IPS-11a (cell line): ENCODE results near the gene AQP4.

Source experiments
- H3K4me3 ChIP-seq: one replicate; pipeline ENCODE4 v1.5.1; 2013; ENCODE audit warnings: low read depth, low read length, control low read depth

The AQP4 gene

DNA sequence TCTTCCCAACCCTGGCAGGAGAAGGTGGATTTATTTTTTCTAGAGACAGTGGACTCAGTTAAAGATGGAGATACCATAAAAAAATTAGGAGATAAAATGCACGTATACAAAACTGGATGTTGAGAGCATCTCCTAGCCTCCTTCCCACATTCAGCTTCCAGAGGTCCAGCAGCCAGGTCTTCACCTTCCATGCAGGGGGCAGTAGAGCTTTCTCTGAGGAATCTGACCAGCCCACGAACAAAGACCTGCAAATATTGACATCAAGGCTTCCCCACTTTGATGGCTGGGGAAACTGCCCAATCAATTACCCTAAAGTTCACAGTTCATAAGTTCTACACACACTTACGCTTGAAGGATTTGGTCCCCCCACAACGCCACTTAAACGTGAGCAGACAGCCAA is 24.5 kb downstream of the AQP4 start:
- H3K4me3 ChIP-seq: no peak overlapping the region

DNA sequence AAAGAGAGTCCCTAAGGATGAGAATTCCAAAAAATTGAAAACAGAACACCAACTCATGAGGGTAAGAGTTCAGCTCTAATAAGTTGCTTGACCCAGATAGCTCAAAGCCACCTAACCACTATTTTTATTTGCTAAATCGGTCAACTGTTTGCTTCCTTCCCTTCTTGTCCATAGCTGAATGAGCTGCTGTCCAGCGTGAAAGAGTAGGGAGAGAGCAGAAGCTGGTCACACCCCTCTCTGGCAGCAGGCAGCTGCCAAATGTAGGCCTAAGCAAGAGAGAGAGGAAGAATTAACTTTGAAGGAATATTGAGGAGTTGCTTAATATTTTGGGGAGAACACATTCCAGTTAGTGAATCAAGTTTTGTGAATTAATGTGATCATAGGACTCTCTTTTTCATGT is 25.9 kb downstream of the AQP4 start:
- H3K4me3 ChIP-seq: no peak overlapping the region

DNA sequence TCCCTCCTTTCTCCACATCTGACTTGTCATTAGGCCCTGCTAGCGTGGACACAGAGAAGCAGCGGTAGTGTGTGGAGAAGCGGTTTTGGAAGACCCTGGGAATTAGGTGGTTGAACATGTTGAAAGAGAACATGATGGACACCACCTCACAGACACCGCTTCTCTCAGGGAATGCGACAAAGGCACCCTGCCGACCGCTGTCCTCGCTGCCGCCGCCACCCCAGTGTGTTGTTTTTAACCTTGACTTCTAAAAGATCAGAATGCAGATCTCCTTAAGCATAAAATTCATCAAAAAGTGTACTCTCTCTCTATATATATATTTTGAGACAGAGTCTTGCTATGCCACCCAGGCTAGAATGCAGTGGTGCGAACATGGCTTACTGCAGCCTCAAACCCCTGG is 33.2 kb downstream of the AQP4 start:
- H3K4me3 ChIP-seq: no peak overlapping the region

DNA sequence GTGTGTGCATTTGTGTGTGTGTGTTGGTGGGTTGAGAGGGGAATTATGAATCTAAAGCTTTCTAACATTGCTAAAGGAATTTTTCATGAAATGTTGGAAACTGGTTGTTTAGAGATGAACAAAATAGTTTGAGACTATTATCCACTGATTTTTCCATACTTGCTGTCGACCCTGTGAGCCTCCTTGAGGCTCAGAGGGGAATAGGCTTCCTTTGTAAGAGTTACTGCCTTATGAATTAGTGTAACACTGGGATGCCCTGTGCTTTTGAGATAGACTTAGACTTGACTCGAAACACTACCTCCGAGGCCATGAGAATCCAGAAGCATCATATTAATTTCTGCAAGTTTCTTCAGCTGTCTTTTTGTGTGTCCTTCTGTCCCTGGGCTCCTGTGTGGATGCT is 37.9 kb downstream of the AQP4 start:
- no peak overlapping the region for H3K4me3 ChIP-seq

DNA sequence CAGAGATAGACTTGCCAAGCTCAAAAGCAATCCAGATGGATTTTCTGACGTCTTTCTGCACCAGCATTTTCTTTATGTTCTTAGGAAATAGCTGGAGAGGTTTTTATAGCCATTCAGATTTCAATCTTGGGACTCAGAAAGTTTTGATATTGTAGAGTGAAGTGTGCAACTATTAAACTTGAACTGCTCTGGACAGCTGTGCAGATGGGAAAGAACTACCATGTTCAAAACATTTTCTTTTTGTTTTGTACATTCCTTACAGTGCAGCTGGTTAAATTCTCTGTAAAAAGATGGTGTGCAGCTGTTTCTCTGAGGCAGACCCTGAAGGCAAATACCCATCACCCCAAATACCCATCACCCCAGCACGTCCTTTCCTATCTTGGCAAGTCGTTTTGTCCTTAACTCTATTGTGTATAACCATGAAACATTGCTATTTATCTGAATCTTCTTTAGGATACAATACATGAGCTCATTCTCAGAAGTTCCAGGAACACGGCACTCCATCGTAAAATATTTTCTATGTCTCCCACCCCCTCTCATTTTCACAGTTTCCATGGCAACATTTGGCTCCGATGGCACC is 38.8 kb downstream of the AQP4 start:
- no peak overlapping the region for H3K4me3 ChIP-seq

DNA sequence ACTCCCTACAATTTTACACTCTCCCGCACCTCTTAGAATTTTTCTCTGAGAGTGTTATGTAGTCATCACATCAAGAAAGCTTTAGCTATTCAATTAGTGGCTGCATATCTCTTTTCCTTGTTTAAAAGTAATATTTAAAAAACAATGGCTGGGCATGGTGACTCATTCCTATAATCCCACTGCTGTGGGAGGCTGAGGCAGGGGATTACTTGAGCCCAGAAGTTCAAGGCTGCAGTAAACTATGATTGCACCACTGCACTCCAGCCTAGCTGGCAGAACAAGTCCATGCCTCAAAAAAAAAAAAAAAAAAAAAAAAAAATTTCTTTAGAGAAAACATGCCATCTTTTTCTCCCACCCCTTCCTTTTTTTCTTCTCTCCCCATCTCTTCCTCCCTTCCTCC is 44.3 kb downstream of the AQP4 start:
- no peak overlapping the region for H3K4me3 ChIP-seq

DNA sequence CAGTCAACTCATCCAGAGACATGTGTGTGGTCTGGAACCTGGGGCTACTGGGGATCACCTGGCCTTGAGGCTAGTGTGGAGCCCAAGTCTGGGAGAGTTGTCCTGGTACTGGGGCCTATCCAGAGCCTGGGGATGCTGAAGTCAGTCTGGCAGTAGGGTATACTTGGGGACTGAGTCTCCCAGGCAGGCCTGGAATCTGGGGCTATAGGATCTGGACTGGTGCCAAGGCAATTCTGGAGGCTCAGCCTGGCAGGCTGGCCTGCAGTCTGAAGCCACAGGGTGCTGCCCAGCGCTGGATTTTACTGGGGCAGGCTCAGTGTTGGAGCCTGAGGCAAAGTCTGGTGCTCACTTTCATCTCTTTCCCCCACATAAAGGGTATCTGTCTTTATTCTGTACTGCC is 46.5 kb downstream of the AQP4 start:
- H3K4me3 ChIP-seq: no peak overlapping the region

DNA sequence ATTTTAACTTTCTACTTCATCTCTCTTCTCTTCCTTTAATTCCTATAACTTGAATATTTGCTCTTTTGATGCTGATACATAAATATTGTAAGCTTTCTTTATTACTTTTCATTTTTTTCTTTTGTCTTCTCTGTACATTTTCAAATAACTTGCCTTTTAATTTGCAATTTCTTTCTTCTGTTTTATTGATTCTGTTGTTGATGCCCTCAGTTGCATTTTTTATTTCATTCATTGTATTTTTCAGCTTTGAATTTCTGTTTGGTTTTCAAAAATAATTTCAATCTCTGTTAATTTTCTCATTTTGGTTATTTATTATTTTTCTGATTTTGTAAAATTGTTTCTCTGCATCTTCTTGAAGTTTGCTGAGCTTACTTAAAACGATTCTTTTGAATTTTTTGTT is 47.0 kb downstream of the AQP4 start:
- H3K4me3 ChIP-seq: no peak overlapping the region

DNA sequence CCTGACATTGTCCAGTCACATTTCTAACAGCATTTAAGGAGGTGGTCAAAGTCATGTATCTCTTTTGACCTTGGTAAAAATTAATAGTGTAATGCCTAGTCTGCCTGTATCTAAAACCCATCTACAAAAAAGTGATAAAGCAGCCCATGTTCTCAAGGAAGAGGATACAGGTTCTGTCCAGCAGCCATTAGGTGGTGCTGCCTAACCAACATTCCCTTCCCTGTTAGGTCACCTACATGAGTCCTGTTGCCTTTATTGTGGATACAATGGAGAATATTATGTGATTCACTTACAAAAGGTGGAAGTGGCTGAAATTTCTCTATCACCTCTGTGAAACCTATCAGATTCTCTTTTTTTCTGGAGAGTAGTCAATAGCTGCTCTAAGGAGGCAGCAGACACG is 52.5 kb downstream of the AQP4 start:
- H3K4me3 ChIP-seq: no peak overlapping the region

DNA sequence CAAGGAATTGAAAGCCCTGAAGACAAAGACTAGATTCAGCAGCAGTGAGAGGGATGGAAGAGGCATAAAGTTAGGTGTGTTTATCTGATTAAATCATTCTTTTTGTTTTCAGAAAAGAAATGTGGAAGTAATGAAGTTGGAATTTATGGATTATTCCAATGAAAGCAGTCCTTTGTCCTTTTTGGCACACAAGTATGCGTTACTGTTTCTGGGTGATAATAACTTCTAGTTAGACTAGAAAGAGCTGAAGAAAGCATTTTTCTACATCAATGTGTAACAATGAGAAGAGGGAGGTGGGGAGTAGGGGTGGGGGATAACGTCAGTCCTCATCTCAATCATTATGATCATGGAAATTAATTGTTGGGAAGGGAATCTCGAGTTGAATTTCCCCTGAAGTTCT is 53.0 kb downstream of the AQP4 start:
- H3K4me3 ChIP-seq: no peak overlapping the region

DNA sequence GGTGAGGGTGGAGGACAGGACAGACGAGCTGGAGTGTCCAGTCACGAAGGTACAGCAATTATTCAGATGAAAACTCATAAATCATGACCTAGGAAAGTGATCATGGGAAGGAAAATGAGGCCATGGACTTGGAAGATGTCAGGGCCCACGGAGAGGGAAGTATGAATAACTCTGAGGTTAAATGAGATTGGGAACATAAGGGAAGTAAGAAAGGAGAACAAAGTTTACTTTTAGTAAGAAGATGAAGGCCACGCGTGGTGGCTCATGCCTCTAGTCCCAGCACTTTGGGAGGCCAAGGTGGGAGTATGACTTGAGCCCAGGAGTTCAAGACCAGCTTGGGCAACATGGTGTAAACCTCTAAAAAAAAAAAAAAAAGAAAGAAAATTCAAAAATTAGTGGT is 56.2 kb downstream of the AQP4 start:
- H3K4me3 ChIP-seq: no peak overlapping the region

DNA sequence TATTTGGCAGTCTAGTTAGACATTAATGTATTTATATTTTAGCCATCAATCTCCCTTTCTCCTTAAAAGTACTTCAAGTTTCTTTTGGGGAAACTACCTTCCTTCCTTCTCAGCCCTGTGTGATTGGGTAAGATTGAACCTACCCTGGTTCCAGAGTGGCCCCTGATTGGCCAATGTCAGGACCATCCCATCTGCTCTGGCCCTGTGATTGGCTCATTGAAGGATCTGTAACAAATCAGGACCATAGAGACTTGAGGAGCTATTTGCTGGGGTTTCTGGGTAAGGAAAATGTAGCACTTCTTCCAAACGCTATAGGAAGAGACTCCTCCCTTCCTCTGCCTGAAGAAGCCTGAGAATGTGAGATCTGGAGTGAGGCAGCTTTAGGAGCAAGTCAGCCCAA is 59.3 kb downstream of the AQP4 start:
- H3K4me3 ChIP-seq: no peak overlapping the region

DNA sequence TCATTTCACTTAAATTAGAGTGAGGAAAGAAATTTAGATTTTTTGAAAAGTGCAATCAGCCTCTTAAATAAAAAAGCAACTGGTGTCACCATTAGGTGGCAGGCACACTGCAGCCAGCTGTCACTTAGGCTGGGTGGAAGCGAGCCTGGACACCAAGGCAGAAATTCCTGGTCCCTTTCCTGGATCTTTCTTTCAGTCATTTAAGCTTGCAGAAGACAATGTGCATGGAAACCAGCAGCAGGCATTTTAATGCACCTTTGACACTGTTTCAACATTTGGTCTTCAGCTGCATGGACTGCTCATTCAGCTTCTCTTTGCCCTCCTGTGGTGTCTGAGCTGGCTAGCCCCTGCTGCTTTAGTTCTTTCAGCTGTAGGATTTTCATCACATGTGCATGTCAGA is 61.0 kb downstream of the AQP4 start:
- H3K4me3 ChIP-seq: no peak overlapping the region

DNA sequence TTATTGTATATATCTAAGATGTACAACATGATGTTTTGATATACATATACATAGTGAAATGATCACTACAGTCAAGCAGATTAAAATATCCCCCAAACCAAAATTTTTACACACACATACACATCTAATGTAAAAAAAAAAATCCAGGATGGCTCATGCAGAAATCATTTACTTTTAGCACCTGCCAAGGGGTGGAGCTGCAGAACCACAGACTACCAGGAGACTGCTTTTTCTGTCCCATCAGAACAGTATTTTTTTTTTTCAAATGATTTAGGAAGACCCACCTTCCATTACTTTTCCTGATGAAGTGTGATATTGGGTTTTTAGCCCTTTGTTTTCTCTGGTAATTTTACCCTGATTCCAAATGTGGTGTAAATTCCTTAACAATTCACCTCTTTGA is 61.9 kb downstream of the AQP4 start:
- H3K4me3 ChIP-seq: no peak overlapping the region

DNA sequence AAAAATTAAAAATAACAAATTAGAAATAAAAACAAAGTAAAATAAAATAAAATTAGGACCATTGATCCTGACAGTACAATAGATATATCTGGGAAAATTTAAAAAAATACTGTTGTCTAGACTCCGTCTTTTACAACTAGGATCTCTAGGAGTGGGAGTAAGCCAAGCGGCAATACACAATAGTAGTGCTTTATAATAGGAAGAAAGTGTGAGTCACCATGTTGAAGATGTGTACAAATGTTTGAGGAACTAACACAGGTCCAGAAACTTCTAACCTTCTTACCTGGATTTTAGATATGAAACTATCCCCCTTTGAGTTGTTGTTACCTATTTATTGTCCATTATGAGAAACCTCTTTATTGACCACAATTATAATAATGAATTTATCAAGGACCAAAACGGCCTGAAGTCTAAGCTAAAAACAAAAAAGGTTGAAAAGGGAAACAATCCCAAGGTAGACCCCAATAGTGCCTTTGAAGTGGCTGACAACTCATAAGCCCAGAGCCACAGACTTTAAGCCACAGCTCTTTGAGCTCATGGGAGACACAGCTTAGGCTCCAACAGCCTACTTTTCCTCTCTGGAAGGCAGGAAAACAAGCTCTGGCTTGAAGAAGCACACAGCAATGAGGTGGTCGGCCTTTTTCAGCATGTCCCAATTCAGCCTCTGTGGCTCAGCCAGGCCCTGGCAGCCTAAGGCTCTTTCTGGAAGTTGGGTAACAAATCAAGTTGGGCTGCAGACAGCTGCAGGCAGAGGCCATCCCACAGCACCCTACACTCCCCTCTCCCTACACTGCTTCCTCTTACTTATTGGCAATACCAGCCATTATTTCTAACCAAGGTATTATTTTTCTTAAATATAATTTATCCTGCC is 62.9 kb downstream of the AQP4 start:
- H3K4me3 ChIP-seq: no peak overlapping the region
